Esophagus mucosa (tissue), 1 donor: ENCODE measurements around the gene DHRS2. TPM values are rescaled to one million over a fixed set of nuclear protein-coding genes. Genes with fewer than 3 reads are reported as not detected.
"Not testable (repeated sequence)": the region's sequence is repeated elsewhere in the genome, so short reads cannot be mapped to it uniquely, and the experiment has no call there.

Experiments used
- ATAC-seq: fragments of 200-7000 bp; cut with Tn5 transposase; one replicate; pipeline ENCODE4 v1.9.1; 2020
- total RNA-seq: library from RNA; stranded (reverse); gene quantifications from one replicate; pipeline ENCODE4 v1.2.4, GENCODE V29; 2023
- donor health status: DM: yes; HTN: yes; CAD: no.

Gene DHRS2
- total RNA-seq, 1 donor from 2014 or later, result not detected

- not testable (repeated sequence) for ATAC-seq
Observed at GRCh38 chr14:23634698-23635412, 1.3 kb upstream of the DHRS2 start.

- ATAC-seq, result not testable (repeated sequence)
Observed at GRCh38 chr14:23637312-23637654, 1.1 kb downstream of the DHRS2 start.

- not testable (repeated sequence) for ATAC-seq
Observed at GRCh38 chr14:23637655-23638413, 1.7 kb downstream of the DHRS2 start.

GRCh38 chr14:23638414-23639047 lies 2.4 kb downstream of the DHRS2 start:
- no peak for ATAC-seq

GRCh38 chr14:23639048-23639890 lies 3.1 kb downstream of the DHRS2 start:
- ATAC-seq, result peak; percentile 20

- ATAC-seq, result no peak
Observed at GRCh38 chr14:23639891-23640523, 3.8 kb downstream of the DHRS2 start.

- no peak for ATAC-seq
Observed at GRCh38 chr14:23640524-23641141, 4.5 kb downstream of the DHRS2 start.

- no peak for ATAC-seq
Observed at GRCh38 chr14:23641180-23641914, 5.2 kb downstream of the DHRS2 start.

GRCh38 chr14:23641915-23642588 lies 5.9 kb downstream of the DHRS2 start:
- no peak for ATAC-seq

- ATAC-seq, result no peak
Observed at GRCh38 chr14:23643533-23644194, 7.5 kb downstream of the DHRS2 start.

- ATAC-seq, result no peak
Observed at GRCh38 chr14:23644195-23644918, 8.2 kb downstream of the DHRS2 start.

- no peak for ATAC-seq
Observed at GRCh38 chr14:23644919-23645336, 8.8 kb downstream of the DHRS2 start.

- no peak for ATAC-seq
Observed at GRCh38 chr14:23645504-23645811, 9.3 kb downstream of the DHRS2 start.

- no peak for ATAC-seq
Observed at GRCh38 chr14:23645812-23646647, 9.9 kb downstream of the DHRS2 start.

GRCh38 chr14:23646648-23647549 lies 10.7 kb downstream of the DHRS2 start:
- no peak for ATAC-seq

GRCh38 chr14:23647619-23648018 lies 11.5 kb downstream of the DHRS2 start:
- no peak for ATAC-seq

- no peak for ATAC-seq
Observed at GRCh38 chr14:23648764-23649460, 12.7 kb downstream of the DHRS2 start.
